GM19099 (cell line): Measurements from ENCODE around the gene RAPGEF6.

Experiments used
- POLR2A ChIP-seq: IDR thresholded peaks from 3 replicates; pipeline ENCODE4 v1.6.1; 2011; ENCODE audit warnings: low read depth; ENCODE audit not compliant: insufficient read length; ENCODE audit errors: extremely low read depth

RAPGEF6 gene

DNA sequence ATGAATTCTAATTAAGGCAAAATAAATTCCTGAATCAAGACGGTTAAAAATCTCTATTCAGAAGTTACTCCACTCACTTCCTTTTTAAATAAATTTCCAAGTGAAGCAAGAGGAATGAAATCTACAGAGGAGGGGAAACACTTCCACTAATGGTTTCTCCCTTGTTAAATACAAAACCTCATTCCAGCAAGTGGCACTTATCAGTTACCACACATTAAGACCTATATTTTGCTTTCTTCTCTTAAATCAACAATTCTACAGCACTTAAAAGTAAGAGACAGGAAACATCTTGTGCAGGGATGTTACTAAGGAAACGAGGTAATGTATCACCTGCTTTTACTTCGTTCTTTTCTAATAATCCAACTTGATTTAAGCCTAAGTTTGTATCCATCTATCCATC lies 172.6 kb downstream of the RAPGEF6 start:
- no peak for TF ChIP-seq POLR2A

DNA sequence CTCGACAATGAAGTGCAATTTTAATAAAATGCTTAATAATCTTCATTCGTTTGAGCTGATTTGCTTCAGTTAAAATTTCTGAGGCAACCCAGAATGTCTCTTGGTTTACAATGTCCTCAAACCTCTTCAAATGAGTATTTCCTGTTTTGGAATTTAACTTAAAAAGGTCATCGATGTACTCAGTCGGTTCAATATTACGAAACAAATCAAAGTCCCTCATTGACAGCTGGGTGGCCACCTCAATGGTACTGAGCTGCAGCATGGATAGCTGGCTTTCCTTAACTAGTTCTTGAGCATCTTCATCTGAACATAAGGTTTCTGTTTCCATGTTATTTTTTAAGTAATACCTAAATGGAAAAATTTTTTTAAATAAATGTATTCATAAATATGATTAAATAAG lies 173.3 kb downstream of the RAPGEF6 start:
- TF ChIP-seq POLR2A, result no peak

DNA sequence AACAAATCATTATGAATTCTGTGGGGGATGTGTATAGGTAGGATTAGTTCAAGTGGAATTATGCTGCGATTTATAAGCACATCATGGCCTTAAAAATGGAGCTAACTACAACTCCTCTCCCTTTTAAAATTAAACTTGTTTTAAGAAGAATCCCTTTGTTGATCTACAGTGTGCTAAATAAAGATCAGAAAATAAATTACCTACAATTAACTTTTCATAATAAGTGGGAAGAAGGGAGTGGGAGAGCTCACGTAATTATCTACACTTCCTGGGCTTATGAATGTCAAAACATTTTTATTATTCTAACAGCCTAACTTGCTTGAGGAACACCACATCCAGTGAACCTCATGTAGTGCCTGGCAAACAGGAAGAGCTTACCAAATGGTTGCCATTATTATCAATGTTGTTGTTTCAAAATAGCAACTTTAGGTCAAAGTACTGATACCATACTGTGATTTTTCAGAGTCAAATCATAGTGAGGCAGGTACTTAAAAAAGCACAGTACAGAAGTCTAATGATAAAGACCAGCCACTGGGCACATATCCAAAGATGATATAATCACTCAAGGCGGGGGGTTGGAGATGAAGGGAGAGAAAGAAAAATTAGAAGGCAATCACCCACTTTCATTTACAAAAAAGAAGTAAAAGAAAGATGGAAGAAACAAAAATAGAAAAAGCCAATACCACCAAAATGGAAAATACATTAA lies 174.0 kb downstream of the RAPGEF6 start:
- TF ChIP-seq POLR2A, result no peak

DNA sequence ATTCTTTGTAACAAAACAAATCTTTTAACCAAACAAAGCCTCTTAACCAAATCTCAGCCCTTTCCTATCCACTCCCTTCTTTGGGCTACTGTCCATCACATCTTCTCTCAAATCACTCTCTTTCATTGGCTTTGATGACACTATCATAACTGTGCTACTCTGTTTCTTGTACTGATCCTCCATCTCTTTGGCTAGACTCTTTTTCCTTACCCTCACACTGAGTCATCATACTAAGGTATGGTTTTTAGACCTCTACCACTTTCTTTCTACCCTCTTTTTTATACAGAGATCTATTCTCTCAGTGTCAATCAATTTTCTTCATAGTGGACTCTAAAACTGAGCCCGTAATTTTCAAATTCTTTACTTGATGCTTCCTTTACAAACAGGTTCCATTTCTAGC lies 174.9 kb downstream of the RAPGEF6 start:
- TF ChIP-seq POLR2A, result no peak

DNA sequence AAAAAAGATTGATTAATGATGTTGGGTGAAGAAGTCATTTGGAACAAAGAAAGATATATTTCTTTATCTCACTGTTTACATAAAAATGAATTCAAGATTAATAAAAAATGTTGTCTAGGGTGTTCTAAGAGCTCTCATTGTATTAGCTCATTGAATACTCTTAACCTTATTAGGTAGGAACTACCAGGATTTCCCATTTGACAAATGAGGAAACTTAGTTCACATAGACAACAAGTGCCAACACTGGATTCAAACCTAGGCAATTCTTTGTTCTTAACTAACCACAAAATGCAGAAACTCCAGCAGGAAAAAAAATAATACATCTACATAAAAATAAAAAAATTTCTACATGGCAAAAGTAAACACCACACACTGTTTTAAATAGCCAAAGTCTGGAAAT lies 175.8 kb downstream of the RAPGEF6 start:
- TF ChIP-seq POLR2A, result no peak

DNA sequence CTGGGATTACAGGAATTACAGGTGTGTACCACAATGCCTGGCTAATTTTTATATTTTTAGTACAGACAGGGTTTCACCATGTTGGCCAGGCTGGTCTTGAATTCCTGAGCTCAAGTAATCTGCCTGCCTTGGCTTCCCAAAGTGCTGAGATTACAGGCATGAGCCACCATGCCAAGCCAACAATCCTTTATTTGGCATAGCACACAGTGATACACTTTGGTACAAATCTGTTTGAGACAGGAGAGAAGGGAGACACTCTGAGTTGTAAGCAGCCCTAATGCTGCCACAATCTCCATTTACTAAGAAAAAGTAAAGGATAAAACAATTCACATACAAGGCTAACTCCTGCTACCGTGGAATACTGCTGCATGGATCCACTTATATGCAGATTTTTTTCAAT lies 177.8 kb downstream of the RAPGEF6 start:
- TF ChIP-seq POLR2A, result no peak

DNA sequence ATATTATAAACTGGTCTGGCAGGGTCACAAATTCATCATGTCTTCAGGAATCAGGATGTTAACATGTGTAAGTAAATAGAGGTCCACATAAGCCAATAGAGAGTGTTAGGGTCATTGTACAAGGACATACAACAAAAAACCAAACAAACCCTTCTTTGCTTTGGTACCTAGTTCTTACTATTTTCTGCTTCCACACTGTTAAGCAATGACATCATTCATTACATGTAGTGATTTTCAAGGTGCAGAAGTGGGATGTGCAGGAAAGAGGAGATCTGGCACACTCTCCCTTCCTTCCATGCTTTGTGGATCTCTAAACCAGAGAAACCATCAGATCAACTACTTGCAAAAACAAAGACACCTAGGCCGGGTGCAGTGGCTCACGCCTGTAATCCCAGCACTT lies 184.1 kb downstream of the RAPGEF6 start:
- TF ChIP-seq POLR2A, result no peak

DNA sequence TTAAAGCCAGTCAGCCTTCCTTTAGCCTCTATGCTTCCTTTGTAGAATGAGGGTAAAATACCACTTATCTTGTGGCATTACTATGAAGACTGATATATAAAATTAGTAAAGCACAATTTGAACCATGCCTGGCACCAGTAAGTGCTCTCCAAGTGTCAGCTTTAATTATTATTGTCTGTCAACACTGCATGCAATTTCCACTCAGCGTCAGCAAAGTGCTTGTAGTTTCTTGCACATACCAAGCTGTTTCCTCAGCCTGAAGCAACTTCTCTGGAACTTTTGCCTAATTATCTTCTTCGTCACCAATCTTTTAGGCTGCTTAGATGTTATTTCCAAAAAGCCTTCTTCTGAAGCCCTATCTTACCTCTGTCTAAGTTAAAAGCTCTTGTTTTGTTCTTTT lies 193.8 kb downstream of the RAPGEF6 start:
- TF ChIP-seq POLR2A, result no peak

DNA sequence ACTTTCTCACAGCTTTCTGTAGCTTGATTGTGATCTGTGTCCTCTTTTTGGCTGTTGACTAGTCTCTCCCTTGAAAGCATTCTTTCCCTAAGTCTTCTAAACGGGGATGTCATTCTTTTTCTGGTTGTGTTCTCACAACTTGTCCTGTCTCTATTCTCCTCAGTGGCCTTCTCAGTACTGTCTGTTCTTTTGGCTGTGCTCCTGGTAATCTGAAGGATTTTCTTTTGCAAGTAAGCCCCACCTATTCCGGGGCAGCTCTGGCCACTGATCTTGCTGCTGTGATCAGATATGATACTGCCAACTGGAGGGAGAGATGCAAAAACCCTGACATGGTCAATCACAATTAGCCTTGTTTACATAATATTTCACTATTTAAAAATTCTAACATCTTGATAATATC lies 198.9 kb downstream of the RAPGEF6 start:
- TF ChIP-seq POLR2A, result no peak

DNA sequence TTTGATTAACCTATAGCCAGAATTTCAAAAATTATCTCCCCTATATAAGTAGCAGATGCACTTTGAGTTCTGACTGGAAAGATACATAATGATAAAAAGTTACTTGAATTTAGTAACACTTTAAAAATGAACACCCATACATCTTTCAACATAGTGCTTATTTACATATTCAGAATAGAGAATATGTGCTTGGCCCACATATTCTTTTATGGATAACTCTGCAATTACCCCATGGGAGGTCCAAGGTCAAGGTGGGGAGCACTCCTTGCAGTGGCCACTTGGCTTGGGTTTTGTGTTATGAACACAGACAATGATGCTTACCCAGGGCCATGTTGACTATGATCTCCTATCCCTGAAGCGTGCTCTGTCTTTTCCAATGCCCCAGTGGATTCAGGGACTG lies 201.9 kb downstream of the RAPGEF6 start:
- no peak for TF ChIP-seq POLR2A

DNA sequence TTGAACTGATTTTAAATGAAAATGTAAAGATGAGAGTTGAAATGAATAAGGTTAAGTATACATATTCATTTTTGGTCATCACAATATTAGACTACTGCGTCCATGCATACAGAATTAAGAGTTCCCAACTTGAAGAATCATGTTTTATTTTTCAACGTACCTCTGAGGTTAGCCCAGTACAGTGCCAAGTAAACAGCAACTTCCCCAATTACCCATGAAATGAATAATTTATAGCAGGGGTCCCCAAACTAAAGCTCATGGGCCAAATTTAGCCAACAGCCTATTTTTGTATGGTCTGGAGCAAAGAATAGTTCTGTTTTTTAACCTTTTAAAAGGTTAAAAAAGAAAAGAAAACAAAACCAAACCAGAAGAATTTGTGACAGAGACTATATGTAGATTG lies 203.2 kb downstream of the RAPGEF6 start:
- no peak for TF ChIP-seq POLR2A

DNA sequence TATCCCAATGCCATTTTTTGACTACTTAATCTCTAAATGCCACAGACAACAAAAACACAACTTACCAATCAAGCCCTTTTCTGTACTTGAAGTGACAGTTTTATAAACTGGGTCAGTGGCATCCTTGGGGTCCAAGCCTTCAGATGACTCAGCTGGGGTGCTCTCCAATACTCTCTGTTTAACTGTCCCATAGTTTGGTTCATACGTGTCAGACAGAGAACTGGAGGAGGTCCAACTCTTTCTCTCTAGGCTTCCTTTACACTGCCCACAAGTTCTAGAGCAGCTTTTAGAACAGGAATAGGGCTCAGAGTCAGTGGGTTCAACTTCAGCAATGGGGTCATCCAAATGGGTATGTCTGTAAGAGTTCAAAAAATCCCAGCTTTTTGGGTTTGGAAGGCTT lies 204.2 kb downstream of the RAPGEF6 start:
- TF ChIP-seq POLR2A, result no peak

DNA sequence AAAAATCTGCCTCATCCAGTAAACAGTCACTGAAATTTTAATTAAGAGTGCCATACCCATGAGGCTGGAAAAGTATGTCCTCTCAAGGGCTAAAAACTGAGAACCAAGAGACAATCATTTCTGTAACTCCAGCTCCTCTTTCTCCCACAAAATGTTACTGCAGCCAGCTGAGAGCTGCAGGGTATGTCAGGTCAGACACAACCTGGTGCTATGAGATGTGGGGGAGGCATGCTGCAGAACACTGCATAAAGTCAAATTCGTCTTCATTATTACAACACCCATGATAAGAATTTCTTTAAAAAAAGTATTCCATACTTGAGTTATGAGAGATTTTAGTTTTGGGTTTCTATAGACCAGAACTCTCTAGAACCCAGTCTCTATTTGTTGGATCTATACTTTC lies 209.0 kb downstream of the RAPGEF6 start:
- TF ChIP-seq POLR2A, result no peak

DNA sequence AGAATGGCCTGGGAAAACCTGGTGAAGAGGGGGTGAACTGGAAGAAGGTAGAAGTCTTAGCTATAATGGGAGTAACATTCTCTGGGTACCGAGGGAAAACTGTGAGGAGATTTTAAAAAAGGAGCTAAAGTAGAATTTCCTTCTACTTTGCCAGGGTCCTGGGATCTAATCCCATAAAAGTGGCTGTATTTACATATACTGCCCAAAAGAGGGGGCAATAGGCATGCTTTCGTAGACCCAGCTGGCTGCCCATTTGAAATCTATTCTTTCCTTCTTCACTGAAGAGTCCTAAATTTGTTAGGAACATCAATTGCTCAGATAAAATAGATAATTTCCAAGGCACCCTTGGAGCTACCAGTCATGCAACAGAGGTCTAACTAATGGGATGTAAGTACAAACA lies 212.0 kb downstream of the RAPGEF6 start:
- no peak for TF ChIP-seq POLR2A

DNA sequence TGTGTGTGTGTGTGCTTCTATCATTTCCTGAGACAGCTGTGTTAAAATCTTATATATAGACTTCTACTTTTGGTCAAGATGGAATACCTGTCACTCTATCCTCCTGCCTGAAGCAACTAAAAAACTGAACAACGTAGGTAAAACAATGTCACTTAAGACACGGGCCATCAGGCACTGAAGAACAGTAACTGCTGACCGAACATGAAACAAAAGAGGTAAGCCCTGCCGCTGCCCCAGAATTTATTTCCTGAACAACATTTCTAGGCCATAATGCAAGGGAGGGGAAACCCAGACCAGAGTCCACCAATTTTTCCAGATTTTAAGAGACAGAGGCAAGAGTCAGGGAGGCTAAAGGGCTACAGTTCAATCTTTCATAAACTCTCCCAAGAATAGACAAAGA lies 215.2 kb downstream of the RAPGEF6 start:
- TF ChIP-seq POLR2A, result no peak

DNA sequence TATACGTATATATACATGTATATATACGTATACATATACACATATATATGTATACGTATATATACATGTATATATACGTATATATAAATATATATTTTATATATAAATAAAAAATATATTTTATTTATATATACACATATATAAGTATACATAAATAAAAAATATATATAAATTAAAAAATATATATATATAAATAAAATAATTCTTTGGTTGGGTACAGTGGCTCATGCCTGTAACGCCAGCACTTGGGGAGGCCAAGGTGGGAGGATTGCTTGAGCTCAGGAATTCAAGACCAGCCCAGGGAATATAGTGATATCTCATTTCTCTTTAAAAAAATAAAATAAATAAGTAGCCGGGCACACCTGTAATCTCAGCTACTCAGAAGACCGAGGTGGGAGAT lies 216.2 kb downstream of the RAPGEF6 start:
- TF ChIP-seq POLR2A, result no peak

DNA sequence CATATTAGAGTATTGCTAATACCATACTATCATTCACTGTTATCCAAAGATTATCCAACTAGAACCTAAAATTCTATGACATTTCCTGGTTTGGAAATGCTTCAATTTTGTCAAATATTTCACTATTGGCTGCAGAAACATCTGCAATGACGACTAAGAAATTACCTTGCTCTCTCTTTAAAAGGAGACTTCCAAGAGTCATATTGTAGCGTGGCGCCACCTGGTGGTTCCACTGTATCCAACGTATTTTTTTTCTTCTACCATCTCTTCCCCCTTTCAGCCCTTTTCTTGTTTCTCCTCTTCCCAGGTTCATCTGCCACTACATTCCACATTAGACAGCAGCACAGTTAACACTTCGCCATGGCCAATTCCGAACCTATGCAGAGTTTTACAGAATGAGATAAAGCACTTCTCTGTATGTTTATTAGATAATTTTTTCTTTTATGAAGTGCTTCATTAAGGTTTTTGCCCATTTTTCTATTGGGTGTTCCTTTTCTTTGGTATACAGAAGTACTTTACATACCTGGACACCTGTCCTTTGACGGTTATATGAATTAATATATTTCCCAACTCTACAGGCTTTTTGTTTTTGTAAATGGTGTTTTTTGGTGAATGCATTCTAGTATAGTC lies 217.7 kb downstream of the RAPGEF6 start:
- TF ChIP-seq POLR2A, result no peak
